ENCODE measurements around the gene STRAP. TPM values are rescaled to one million over a fixed set of nuclear protein-coding genes. Genes with fewer than 3 reads are reported as not detected.

The STRAP gene
- total and polyA plus RNA-seq, 2 donors (not counting 3 experiments of a cell fraction or from before 2014, with no cell fraction given): 76.9 to 138 TPM

DNA sequence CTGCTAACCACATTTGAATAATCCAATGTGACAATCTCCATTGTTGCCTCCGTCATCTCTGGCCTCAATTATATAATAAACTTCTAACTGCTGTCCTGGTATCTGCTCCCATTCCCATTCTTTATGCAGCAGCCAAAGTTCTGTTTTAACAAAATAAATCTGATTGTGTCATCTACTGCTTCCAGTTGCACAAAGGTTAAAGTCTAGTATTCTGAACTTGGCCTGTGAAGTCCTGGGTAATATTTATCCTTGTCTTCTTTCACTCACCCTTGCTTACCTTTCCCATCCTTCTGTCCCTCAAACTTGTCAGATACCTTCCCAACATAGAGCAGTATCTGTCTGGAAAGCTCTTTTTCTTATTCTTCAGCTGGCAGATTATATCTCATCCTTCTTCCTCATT lies 19.3 kb upstream of the STRAP start:
- H3K9ac ChIP-seq (replicated peaks; ENCODE audit: extremely low read depth, insufficient read depth, low read length): no peak overlapping the region
- H3K27me3 ChIP-seq (ENCODE audit: control insufficient read depth in 2 of 2, insufficient read depth in 2 of 2, low read length in 2 of 2): peaks cover 2% of the 10 kb centered on the region in 2 experiments
- no peaks in the 10 kb centered on the region for H3K4me1 ChIP-seq (ENCODE audit: control insufficient read depth, extremely low read depth, insufficient read depth, low read length)
- no peak overlapping the region for H3K4me2 ChIP-seq (ENCODE audit: insufficient read depth, low read length)
- FAIRE-seq (no peak), DNase-seq (ENCODE audit: low read depth, low spot score) (no peak)
- H4K20me1 ChIP-seq (replicated peaks; ENCODE audit: control insufficient read depth, extremely low read depth, insufficient read depth, low read length): no peaks in the 10 kb centered on the region
- H3K79me2 ChIP-seq (ENCODE audit: control insufficient read depth, insufficient read depth, low read length): no peaks in the 10 kb centered on the region
- no peak for TF ChIP-seq POLR2A (IDR thresholded peaks at IDR 0.05; ENCODE audit: low read depth, low read length)
- TF ChIP-seq, protein P1, sequence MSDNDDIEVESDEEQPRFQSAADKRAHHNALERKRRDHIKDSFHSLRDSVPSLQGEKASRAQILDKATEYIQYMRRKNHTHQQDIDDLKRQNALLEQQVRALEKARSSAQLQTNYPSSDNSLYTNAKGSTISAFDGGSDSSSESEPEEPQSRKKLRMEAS (IDR thresholded peaks at IDR 0.05; ENCODE audit: insufficient read depth, insufficient read length): no peak
- TF ChIP-seq GATA2 (IDR thresholded peaks at IDR 0.05; ENCODE audit: insufficient read depth, insufficient read length, low read depth, low read length): no peak
- no peak for TF ChIP-seq FOS (IDR thresholded peaks at IDR 0.05; ENCODE audit: borderline replicate concordance, insufficient read depth, low read length)
- TF ChIP-seq, protein P2, sequence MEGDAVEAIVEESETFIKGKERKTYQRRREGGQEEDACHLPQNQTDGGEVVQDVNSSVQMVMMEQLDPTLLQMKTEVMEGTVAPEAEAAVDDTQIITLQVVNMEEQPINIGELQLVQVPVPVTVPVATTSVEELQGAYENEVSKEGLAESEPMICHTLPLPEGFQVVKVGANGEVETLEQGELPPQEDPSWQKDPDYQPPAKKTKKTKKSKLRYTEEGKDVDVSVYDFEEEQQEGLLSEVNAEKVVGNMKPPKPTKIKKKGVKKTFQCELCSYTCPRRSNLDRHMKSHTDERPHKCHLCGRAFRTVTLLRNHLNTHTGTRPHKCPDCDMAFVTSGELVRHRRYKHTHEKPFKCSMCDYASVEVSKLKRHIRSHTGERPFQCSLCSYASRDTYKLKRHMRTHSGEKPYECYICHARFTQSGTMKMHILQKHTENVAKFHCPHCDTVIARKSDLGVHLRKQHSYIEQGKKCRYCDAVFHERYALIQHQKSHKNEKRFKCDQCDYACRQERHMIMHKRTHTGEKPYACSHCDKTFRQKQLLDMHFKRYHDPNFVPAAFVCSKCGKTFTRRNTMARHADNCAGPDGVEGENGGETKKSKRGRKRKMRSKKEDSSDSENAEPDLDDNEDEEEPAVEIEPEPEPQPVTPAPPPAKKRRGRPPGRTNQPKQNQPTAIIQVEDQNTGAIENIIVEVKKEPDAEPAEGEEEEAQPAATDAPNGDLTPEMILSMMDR (IDR thresholded peaks at IDR 0.05; ENCODE audit: extremely low read depth in 1 of 2, insufficient read depth in 1 of 2, low read depth in 1 of 2, low read length in 2 of 2): no peak
- no peak for TF ChIP-seq JUN (IDR thresholded peaks at IDR 0.05; ENCODE audit: borderline replicate concordance, insufficient read depth, insufficient read length, low read depth)
- TF ChIP-seq MYC (IDR thresholded peaks at IDR 0.05; ENCODE audit: low read depth, low read length): no peak
- no peak for TF ChIP-seq EZH2 (IDR thresholded peaks at IDR 0.05; ENCODE audit: borderline replicate concordance, low read depth, low read length, severe bottlenecking)
- no peak for TF ChIP-seq POLR2AphosphoS5 (IDR thresholded peaks at IDR 0.05; ENCODE audit: insufficient read depth, low read depth, low read length)
- CTCF ChIA-PET: interaction anchor here (1.1 to 2.9 kb wide), 2 partner anchors 272 to 278 kb away, joined by 3 to 9 read pairs; no protein-coding TSS in a partner anchor
- no TSS peak for BruUV-seq (replicated peaks)
- H2AFZ ChIP-seq (ENCODE audit: low read depth, low read length): no peak overlapping the region
- POLR2A ChIA-PET: no interaction called here
- H3K9me1 ChIP-seq (replicated peaks; ENCODE audit: control insufficient read depth, extremely low read depth, insufficient read depth, low read length): no peaks in the 10 kb centered on the region
- H3K36me3 ChIP-seq (ENCODE audit: control insufficient read depth in 2 of 2, extremely low read depth in 1 of 2, insufficient read depth in 2 of 2, low read length in 2 of 2): no peaks in the 10 kb centered on the region
- no peak overlapping the region for H3K27ac ChIP-seq (ENCODE audit: insufficient read depth, low read depth, low read length)
- dilution Hi-C loops (cut with MboI; ENCODE audit: extremely low pct_ligation_motif_present, low sequenced_read_pairs) (no loop called here), intact Hi-C loops (cut with micrococcal nuclease) (no loop called here)
- H3K4me3 ChIP-seq (replicated peaks in 1 of 3; ENCODE audit: insufficient read depth in 1 of 3, low read depth in 1 of 3, low read length in 3 of 3): no peak overlapping the region
- H3K9me3 ChIP-seq (replicated peaks; ENCODE audit: control insufficient read depth, insufficient read depth, low read length): no peaks in the 10 kb centered on the region

All from endothelial cell of umbilical vein (primary cell).